HuH-7 (cell line): Measurements from ENCODE around the gene SLC16A5.
"Not testable (repeated sequence)": the region's sequence is repeated elsewhere in the genome, so short reads cannot be mapped to it uniquely, and the experiment has no call there.

ENCODE experiments used
- DNase-seq: peaks from one replicate; pipeline ENCODE4 v3.0.0; 2011; ENCODE audit warnings: low spot score

SLC16A5 gene, protein sequence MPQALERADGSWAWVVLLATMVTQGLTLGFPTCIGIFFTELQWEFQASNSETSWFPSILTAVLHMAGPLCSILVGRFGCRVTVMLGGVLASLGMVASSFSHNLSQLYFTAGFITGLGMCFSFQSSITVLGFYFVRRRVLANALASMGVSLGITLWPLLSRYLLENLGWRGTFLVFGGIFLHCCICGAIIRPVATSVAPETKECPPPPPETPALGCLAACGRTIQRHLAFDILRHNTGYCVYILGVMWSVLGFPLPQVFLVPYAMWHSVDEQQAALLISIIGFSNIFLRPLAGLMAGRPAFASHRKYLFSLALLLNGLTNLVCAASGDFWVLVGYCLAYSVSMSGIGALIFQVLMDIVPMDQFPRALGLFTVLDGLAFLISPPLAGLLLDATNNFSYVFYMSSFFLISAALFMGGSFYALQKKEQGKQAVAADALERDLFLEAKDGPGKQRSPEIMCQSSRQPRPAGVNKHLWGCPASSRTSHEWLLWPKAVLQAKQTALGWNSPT

DNA sequence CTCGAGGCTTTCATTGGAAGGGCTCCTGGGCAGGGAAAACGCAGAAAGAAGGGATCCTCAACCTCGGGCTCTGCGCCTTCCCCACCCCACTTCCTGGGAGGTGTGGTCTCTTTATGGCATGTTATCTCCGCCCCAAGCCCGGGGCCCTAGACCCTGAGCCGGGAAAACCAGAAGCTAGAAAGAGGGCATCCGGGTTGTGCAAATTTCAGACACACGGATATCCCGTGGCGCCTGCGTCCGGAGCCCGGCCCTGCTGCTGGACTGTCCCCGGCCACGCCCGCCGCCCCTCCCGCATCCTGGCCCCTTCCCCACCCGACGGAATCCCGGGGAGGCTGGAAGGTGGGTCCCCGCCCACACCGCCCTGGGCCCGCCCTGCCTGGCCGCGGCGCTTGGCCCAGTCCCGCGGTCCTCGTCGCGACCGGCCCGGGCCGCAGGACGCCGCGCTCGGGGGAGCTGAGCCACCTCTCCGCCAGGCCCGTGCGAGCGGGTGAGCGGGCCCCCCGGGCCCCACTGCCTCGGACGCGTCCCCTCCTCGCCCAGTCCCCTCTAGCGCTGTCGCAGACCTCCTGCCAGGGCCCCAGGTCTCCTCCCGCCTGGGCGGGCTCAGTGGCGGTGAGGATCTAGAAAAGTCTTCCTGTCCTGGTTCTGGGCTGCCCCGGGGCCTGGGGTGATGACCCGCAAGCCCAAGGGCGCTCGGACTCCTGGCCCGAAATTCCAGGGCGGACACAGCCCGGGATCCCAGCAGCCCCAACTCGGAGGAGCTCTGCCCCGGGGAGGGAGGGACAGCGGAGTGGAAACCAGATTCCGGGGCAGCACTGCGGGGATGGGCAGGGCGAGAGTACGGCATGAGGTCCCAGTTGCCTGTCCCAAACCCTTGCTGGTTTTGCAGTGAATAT, at the start of gene SLC16A5:
Gene SLC16A5 (plus strand): TSS at position 397 of the 896 bp plus-strand sequence. CDS start 5,683 bp downstream, outside the sequence.
- peak; percentile 87 for DNase-seq

DNA sequence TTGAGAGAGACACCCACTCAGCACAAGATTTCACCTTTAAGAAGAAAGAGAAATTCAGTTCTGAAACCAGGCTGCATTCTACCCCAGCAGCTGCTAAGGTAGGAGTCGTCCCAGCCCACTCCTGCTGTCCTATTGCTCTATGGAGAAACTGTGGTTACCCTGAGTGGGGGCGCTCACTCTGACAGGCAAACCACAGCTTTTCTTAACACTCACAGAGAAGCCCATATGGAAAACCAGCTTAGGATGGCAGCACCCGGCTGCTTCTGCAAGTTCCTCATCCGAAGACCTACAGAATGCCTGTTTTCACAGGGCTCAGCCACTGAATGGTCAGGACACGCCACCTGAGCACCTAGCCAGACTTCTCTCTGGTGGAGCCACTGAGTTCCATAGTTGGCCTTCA, 48.5 kb upstream of the SLC16A5 start:
- DNase-seq, result no peak

DNA sequence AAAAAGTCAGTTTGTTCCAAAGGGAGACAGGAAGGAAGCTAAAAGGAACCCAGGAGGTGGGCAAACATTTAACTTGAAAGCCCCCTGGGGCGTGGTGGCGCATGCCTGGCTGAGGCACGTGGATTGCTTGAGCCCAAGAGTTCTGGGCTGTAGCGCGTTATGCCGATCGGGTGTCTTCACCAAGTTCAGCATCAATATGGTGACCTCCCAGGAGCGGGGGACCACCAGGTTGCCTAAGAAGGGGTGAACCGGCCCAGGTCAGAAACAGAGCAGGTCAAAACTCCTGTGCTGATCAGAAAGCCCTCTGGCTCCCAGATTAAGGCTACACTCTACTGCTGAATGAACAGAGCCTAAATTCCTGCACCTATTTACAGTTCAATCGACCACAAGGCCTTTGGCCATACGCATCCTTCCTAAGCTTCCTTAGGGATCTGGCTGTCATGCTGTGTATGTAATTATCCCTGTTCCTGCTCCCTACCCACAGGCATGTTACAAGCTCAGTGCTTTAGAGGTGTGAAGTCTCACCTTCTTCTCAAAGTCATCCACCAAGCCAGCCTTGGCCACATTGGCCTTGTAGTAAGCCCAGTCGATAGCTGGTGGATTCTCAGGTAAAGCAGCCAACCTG, 46.0 kb upstream of the SLC16A5 start:
- no peak for DNase-seq

DNA sequence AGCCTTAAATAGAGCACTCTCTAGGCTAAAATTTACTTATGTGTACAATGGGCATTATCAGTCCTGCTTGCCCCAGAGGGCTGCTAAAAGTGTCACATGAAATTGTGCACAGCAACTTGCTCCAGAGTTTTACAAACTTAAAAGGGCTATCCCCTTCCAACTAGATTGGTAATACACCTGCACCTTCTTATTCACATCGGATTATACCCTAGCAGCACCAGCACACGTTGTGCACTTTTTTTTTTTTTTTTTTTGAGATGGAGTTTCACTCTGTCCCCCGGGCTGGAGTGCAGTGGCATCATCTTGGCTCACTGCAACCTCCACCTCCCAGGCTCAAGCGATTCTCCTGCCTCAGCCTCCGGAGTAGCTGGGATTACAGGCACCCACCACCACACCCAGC, 44.0 kb upstream of the SLC16A5 start:
- DNase-seq, result not testable (repeated sequence)

DNA sequence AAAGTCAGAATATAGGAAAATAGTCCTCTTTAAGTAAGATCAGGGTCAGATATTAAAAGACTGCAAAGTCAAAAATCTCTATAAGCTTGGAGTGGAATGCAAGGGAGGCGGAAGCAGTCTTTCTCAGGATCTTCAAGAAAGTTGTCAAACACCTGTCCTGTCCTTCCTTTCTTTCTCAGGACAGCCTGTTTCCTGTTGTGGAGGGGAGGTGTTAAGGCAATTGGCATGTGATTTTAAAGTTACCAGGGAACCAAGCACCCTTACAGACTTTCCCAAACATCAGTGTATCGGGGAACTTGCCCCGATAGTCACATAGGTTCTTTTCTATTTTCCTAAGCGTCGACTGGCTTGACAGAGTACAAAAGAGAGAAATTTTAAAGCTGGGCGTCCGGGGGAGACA, 43.0 kb upstream of the SLC16A5 start:
- DNase-seq, result no peak

DNA sequence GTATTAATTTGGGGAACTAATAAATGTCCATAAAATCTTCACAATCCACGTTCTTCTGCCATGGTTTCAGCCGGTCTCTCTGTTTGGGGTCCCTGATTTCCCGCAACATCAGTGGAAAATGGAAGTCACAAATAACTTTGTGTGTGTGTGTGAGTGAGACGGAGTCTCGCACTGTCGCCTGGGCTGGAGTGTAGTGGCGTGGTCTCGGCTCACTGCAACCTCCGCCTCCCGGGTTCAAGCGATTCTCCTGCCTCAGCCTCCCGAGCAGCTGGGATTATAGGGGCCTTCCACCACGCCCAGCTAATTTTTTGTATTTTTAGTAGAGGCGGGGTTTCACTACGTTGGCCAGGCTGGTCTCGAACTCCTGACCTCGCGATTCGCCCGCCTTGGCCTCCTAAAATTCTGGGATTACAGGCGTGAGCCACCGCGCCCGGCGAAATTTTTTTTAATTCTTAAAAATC, 41.8 kb upstream of the SLC16A5 start:
- not testable (repeated sequence) for DNase-seq

DNA sequence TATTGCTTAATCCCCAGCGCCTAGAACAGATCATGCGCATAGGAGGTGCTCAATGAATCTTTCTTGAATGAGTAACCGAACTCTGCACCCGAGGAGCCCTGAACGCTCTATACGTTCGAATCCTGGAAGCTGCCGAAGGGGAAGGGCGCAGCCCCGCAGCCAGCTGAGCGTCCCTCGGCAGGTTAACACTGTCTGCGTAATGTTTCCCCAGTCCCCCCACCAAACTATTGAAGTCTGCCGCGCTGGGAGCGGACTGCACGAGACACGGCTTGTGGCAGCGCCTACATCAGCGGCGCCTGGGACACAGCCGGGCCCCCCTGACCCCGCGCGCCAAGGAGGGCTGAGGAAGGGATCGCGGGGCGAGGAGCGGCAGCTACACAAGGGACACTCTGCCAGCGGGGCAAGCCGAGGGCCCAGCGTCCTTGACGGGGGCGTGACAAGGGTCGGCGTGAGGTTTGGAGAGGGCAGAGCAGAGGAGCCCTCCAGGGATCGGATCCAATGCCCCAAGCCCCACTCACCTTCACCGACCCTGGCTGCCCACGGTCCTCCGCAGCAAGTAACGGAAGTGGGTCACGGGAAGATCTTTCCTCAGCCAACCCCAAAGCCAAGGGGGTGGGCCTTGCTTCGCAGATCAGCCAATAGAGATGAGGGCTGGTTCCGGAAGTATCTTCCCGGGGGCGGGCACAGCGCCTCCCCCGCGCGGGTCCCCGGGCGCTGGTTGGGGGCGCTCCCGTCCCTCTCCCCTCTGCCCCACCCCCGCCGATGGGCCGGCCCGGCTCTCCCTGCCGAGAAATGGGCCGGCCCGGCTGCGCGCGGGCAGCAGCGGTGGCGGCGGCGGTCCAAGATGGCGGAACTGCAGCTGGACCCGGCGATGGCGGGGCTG, 41.1 kb upstream of the SLC16A5 start, which contains the start of the genes ATP5PD and KCTD2:
Gene ATP5PD (minus strand): TSS at position 563 of the 883 bp plus-strand sequence. CDS start 4,319 bp downstream, outside the sequence.
Gene KCTD2 (plus strand): TSS at position 819 of the 883 bp plus-strand sequence. CDS start 26 bp downstream, at position 845.
- DNase-seq, result peak; percentile 99

DNA sequence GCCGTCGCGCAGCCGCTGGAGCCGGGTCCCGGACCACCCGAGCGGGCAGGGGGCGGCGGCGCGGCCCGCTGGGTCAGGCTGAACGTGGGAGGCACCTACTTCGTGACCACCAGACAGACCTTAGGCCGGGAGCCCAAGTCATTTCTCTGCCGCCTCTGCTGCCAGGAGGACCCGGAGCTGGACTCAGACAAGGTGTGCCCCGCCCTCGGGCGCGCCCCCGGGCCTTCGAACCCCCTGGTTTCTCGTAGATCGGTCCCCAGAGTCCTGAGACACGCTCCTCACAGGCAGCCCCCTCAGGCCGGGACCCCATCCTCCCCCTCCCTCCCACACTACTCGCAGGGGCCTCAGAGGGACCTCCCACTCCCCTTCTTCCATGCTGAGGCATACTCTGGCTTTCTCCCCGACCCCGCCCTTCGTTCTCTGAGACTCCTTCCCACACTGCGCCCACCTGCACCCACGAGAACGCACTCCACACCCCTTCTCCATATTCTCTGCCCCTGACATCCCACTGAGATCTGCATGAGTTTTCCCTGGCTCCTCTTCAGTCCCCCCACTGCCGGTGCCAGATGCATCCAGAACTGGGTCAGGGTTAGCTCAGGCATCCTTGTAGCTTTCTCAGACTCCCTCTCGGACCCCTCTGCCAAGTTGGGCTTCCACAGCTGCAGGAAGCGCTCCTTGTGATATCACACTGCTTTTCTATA, 40.2 kb upstream of the SLC16A5 start:
- DNase-seq, result no peak

DNA sequence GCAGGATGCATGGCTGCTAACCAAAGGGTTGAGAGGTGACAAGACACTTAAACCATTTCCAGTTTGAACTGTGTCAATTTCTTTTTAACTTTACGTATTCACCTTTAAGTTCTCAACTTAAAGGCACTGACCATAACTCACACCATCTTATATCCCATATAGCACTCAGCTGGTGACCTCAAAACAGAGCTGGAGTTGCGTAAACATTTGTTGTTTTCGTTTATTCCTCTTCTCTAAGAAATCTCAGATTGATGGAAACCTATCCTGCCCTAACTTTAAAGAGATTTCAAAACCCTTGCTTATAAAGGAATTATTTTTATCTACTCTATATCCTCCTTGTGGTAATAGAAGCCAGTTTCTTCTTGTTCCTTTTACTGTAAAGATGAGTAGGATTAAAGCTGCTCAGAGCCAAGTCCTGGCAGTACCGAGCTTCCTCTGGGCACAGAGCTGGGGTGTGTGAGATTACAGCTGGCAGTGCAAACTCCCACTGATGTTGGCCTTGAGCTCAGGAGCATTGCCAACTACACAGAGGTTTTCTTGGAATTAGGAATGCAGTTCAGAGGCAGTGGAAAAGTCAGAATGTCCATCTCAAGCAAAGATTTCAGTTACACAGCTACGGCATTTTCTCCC, 39.4 kb upstream of the SLC16A5 start:
- DNase-seq, result no peak

DNA sequence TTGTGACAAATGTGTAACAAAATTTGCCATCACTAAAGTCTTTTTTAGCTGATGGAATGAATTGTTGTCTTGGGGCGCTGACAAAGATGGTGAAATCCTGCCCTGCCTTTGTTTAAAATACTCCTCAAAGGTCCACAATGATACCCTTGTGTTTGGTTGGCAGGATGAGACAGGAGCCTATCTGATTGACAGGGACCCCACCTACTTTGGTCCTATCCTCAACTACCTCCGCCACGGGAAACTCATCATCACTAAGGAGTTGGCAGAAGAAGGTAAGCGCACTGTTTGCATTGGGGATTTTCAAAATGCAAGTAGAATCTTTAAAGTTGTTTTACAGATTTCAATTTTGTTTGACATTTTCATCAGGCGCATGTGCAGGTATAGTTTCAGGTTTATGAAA, 38.7 kb upstream of the SLC16A5 start:
- DNase-seq, result no peak

DNA sequence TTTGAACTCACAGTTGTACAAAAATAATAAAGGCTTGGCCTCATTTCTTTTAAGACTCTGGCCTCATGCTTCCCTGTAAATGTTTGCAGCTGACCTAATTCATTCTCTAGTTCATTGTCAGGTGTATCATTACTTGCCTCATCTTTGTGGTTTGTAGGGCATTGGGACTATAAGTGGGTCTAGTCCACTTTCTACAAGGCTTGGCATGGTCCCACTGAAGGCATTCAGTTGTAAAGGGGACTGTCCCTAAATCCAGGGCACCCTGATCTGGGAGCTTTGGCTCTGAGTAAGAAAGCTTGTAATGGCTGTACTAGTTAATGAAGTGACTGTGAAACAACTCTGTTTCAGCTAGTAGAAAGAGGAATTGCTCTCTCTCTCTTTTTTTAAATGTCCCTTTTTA, 38.0 kb upstream of the SLC16A5 start:
- DNase-seq, result no peak

DNA sequence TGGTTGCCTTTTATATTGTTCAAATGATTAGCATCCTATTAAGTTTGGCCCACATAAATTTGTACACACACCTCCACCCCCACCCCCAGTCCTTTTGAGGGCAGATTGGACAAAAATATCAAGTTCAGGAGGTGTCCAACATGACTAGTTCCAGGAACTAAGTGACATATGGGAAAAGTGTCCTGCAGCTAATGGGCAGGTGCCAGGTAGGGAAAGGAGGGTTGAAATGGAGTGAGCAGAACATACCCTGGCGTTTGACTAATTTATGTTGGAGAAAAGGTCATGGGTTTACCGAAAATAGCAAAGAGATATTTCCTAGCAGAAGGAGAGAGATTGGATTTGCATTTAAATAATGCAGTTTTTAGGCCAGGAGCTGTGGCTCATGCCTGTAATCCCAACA, 35.8 kb upstream of the SLC16A5 start:
- no peak for DNase-seq

DNA sequence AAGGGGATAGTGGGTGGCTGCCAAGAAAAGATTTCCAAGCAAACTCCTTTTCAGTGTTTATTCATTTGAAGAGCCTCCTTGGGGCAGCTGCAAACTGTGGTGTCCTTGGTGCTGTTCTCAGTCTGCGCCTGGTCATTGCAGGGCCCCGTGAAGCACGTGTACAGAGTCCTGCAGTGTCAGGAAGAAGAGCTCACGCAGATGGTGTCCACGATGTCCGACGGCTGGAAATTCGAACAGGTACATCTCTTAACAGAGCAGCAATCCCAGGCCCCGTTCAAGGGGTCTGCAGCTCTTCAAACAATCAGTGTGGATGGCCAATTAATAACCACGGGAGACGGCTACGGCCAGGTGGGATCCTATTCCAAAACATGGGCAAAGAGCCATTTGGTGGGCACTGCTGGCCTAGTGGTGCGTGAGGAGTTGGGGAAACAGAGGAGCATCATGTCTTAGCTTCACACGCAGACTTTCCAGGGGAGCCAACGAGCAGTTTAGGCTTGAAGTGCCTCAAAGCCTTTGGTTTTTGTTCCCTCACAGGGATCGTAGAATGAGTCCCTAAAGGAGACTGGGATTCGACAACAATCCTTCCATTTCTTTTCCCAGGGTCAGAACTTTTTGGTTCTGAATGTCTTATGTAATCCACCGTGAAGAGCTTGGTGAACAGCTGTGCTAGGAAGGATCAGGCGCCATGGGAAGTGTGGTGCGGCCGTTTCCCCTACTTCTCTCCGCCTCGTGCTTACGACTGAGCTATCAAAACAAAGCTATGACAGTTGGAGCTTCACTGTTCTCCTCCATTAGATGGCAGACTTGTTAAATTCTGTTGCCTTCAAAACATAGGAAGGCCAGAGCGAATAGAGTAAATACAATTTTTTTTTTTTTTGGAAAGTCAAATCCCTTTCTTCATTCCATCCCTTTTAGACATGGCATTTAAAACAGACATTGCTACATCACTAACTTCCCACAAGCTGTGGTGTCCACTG, 28.1 kb upstream of the SLC16A5 start:
- DNase-seq, result peak; percentile 41

DNA sequence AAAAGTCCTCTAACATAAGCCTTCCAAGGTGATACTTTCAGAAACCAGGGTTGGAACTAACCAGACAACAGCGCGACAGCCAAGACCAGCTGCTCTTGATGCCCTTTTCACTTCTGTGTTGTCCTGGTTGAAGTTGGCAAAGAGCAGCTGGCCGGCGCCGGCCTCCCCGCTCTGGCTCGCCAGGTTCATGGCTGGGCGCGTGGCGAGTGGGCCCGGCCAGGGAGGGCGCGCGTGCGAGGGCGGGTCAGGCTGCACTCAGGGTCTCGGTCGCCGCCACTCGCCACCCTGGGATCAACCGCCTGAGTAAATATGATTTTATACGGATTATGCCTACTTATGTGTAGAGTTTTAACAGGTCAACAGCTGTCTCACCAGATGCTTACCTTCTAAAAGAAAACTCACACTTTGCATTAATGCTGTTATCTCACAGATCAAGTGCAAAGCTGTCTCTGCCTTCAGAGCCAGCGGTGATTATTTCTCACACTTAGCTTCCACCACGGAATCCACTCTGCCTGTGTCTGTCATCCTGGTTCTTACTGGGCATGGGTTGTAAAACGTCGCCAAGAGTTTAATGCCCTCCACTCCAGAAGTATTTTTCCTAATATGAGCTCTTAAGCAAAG, 27.2 kb upstream of the SLC16A5 start:
- no peak for DNase-seq

DNA sequence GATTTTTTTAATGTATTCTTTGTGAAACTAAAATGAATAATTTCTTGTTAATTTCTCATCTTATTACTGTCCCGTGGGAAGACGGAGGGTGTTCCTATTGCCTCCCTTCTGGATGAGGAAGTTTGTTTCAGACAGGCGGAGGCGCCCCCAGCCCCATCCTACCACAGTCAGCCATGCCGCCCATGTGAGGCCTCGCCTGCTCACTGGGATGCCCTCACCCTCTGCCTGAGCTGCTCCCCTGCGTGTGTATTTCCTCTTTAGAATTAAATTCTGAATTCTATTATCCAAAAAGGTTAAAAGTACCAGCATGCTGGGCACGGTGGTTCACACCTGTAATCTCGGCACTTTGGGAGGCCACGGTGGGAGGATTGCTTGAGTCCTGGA, 26.7 kb upstream of the SLC16A5 start:
- no peak for DNase-seq

DNA sequence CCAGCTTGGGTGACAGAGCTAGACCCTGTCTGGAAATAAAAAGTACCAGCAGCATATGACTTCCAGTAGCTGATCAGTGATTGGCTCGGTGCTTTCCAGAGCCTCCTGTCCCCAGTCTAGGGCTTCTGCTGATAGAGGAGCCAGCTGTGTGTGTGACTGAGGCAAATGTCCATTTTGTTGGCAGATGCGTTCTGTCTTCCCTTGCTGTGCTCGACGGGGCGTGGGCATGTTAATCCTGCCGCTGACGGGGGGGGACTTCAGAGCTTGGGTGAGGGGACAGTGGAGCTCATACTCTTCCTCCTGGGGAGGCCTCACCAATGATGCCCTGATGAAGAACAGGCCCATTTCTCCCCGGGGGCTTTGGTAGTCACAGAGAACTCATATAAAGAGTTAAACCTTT, 26.1 kb upstream of the SLC16A5 start:
- DNase-seq, result no peak

DNA sequence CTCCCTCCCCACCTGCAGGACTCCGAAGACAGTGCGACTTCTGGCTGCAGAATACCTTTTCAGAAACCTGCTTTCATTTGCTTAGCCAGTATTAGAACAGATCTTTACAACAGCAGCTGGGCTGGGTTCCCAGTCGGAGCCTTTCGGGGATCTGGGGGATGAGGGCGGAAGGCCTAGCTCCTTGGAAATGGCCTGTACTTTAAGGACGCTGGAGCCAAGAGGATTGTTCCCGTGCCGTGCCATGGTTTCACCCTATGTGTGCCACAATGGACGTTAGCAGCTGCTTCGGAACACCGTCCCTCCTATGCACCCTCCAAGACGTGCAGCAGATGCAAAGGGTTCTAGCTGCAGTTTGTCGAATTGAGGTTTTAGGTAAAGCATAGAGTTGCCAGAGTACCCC, 24.6 kb upstream of the SLC16A5 start:
- DNase-seq, result no peak

DNA sequence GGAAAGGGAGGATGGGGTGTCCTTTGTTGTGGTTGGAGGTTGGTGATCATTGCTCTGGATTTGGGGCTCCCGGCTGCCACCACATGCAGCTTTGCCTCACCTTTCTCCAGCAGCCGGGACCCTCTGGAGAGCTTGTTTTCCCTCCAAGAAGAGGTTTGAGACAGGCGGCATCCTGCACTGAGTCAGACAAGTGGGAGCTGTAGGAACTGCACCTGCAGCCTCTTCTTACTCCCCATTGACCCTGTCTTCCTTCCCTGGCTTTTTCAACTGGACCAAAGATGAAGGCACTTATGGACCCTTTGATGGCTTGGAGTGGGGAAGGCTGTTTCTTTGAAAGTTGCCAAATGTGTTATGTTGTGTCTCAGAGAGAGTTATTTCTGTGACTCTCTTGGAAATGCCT, 24.1 kb upstream of the SLC16A5 start:
- DNase-seq, result no peak
